ENCODE measurements around the gene RCAN2.

RCAN2 gene

GRCh38 chr6:46491628-46492547, 639 bp upstream of the RCAN2 start:
- no peak for DNase-seq (ENCODE audit: low read depth in 3 of 3)

DNA sequence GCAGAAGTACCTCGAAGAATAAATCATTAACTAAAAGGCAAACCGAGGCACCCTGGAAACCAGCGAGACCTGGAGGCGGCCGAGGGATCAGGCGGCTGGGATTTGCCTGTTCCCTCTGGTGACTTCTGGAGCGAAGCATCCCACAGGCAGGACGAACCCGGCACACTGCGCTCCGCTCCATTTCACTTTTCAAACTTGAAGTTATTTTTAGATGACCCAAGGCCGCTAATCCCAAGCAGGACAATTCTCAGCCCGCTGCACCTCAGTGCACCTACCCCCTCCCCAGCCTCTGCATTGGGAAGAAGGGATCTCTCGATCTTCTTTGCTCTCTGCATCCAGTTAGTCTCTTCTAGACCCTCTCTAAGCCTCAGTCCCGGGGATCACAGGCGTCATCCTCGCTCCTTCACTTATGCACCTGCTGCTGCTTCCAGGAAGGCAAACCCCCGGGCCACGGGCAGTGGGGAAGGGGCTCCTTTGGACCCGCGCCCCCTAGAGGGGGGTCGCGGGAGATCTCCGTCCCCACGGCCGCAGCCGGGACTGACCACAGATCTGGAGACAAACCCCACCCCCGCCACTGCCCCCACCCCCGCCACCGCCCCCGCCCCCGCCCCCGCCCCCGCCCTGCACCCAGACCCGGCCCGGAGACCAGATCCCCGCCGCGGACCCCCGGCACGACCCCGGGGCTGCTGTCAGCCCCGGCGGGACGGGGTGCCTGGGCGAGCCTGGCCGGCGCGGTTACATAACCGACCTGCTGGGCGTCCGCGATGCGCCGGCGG, 636 bp downstream of the RCAN2 start:
- no peak for DNase-seq (ENCODE audit: low read depth in 3 of 3)

DNA sequence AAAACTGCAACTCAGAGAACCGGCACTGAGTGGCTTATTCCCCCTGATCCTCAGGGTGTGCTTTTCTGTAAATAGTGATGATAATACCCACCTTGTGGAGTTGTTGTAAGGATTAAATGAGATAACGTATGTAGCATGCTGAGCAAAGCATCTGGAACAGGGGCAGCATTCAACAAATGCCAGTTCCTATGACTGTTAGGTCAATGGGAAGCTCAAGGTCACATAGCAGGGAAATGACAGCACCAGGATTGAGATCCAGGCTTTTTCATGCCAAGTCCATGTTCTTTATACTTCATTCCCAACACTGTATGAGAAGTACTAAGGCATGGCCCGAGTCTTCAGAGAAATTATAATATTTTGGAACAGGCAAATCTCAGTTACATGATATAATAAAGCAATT, 5.1 kb downstream of the RCAN2 start:
- no peak for DNase-seq (ENCODE audit: low read depth in 3 of 3)

DNA sequence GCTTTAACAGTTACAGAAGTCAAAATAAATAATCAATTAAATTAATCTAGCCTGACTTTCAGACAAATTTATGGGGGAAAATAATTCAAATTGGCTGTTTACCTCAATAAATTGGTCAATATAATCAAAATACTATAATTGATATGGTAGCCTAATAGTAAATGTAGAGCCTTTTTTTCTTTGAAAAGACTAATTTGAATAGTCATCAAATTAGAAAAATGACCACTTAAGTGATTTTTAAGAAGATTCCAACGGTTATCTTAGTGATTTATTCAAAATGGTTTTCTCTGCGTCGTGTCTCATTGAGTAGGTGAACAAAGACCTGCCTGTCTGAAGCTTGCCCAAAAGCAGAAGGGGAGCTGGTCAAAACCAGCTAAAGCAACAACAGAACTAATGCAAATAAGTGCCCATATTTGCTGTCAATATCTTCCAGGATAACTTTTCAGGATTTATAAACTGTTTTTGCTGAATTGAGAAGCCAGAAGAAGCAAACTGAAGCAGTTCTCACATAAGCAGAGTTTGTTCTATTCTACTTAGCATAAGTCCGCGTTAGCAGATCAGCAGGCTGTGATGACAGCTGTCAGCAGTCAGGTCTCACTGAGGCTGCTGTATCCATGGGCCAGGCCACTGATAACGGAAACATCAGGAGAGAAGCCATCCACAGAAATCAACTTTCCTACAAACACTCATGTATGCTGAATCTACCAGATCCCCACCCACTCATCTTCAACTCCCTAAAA, 7.0 kb downstream of the RCAN2 start:
- no peak for DNase-seq (ENCODE audit: low read depth in 3 of 3)

DNA sequence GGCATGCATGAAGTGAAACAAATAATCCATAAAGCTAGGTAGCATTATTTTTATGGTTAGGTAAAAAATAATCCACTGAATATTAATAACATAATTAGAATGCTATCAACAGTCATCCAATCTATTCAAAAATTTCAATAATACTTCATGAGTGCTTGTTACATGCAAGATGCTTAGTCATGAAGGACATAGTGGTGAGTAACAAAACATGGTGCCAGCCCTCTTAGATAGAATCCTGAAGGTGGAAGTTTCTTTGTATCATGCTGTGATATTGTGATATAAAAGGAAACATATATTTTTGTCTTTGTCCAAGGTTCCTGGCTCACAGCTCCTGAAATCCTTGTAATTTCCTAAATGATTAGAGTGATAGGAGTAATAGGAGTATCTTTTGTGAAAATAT, 14.9 kb downstream of the RCAN2 start:
- DNase-seq (ENCODE audit: low read depth in 3 of 3) = no peak

- no peak for DNase-seq (ENCODE audit: low read depth in 3 of 3)
These were observed 17.4 kb downstream of the RCAN2 start for GRCh38 chr6:46473881-46474280.

DNA sequence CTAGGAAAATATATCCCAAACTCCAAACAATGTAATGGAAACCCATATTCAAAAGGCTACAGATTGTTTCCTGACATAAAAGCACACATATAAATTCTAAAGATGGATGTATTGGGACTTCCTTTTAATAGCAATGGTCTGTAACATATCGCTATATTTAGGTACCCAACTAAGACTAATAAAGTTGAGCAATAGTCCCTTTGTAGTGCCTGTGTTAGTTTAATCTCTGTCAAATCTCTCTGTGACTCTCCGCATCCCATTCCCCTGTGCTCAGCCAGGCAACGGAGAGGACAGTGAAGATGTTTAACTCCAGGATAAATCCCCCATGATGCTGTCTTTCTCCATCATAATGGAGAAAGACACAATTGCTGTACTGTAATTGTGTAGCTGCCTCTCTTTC, 19.0 kb downstream of the RCAN2 start:
- no peak for DNase-seq (ENCODE audit: low read depth in 3 of 3)

DNA sequence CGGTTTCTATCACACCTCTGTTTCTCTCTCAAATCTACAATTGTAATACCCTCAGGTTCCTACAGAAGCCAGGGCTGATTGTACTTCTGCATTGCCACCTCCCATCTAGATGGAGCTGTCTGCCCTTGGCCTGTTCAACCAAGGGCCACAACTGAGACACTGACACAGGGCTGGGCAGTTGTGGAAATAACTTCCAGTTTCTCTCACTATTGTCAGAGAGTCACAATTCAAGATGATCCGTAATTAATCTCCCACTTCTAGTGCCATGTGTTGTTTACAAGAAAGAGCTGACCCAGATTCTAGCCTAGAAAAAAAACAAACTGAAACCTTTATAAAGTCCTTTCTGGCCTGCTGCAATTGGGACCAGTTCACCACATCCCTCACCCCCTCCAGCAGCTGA, 22.2 kb downstream of the RCAN2 start:
- DNase-seq (ENCODE audit: low read depth in 3 of 3) = no peak

- DNase-seq (ENCODE audit: low read depth in 3 of 3) = no peak
These were observed 22.7 kb downstream of the RCAN2 start for GRCh38 chr6:46468403-46469010.

DNA sequence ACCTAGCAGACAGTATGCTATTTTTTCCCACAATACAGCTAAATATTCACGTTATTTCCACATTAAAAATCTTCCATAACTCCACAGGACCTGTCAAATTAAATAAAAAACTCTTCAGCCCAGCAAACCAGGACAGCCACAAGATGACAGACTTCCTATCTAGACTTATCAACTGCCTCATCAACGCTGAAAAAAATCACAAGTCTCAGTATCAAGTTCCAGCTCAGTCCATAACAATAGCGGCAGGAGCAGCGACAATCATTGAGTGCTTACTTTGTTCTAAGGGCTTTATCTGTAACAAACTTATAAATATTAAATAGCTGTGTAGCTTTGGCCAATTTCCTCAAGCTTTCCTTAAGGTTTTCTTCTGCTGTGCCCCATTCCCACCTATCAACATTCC, 24.7 kb downstream of the RCAN2 start:
- no peak for DNase-seq (ENCODE audit: low read depth in 3 of 3)

DNA sequence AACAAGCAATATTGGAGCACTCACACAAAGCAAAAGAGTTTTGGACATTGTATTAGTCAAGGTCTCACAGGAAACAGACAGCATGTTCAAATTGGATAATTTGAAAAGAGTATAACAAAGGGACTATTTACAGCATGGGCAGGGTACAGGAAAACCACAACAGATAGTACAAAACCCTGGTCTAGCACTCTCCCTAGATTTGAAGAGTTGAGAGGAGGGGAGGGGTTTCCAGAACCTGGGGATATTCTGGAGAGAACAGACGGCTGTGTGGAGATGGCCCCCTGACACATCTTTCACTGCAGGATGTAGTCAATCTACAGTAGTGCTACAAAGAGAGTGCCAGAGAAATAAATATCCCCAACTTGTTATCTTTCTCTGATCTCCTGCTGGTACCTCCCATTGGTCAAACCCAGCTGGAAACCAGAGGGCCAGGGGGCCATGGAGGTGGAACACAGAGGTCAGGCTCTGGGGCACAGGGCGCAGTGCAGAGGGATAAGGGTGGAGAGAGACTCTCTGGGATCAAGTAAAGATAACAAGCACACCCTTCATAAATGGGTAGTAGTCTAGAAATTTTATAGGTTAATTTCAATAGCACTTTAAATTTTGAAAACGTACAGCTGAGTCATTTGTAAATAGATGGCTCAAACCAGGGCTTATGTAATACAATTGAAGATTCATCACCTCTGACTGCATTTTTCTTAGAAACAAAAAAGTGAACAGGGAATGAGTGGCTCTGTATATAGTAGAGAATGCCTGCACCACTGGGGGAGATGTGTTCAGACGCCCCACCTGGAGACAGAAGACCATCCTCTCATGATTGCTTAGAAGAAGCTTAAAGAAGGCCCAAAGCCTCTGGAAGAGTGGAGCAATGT, 25.7 kb downstream of the RCAN2 start:
- no peak for DNase-seq (ENCODE audit: low read depth in 3 of 3)

DNA sequence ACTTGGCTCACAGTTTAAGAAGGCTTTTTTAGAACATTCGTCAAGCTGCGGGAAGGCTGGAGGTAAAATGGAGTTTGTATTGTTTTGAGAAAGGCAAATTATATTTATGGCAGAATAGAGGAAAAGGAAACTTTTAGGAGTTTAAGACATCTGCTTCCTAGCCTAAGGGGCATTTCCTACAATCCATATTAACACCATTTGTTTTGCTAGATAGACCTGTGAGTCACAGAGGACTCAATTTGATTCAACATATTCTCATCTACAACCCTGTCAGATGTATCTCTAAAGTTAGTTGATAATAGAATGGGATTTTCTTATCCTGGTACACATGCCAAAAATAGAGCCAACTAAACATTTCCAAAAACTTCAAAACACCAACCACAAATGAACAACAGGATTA, 35.0 kb downstream of the RCAN2 start:
- no peak for DNase-seq (ENCODE audit: low read depth in 3 of 3)

GRCh38 chr6:46454691-46455090, 36.6 kb downstream of the RCAN2 start:
- DNase-seq (ENCODE audit: low read depth in 3 of 3) = no peak

- DNase-seq (ENCODE audit: low read depth in 3 of 3) = no peak
These were observed 37.4 kb downstream of the RCAN2 start for GRCh38 chr6:46453741-46454316.

DNA sequence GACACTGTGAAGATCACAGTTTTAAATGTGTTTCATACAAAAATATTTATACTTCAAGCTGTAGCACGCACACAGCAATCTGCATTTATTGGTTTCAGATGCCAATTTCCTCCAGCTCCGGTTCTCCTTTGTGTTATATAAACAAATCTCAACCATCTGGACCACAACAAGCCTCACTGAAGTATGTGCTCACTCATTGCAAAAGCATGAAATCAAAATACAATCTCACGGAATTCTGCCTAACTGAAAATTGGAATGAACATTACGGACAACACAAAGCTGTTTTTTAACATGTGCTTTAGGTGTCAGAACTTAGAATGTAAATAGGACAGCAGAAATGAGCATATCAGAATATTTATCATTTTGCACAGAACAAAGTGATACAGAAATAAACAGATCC, 38.0 kb downstream of the RCAN2 start:
- DNase-seq (ENCODE audit: low read depth in 3 of 3) = no peak

- DNase-seq (ENCODE audit: low read depth in 3 of 3) = no peak
These were observed 38.8 kb downstream of the RCAN2 start for GRCh38 chr6:46452312-46452917.

- no peak for DNase-seq (ENCODE audit: low read depth in 3 of 3)
These were observed 39.9 kb downstream of the RCAN2 start for GRCh38 chr6:46451343-46451742.

DNA sequence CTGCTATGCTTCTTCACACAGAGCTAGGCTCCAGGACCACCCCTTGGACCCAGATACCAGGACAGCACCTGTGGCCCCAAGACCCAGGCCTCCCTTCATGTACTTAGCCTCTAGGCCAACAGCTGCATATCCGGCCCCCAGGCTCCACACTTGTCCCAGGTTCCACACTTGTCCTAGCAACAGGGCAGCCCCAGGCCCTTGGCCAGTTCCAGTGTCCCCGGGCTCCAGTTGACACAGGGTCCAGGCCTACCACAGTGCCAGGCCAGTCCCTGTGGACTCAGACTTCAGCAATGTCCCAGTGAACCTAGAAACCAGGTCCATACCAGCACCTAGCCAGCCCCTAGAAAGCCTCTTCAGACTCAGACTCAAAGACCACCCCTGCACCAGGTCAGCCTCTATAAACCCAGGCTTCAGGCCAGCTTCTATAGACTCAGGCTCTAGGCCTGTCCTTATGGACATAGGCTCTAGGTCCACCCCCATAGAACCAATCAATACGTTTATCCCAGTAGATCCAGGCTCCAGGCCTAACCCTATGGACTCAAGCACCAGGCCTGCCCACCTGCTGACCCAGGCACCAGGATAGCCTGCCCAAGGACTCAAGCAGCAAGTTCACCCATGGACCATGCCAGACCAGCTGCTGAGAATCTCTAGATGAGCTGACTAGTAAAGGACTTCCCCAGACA, 46.3 kb downstream of the RCAN2 start:
- DNase-seq (ENCODE audit: low read depth in 3 of 3) = no peak

GRCh38 chr6:46443623-46444022, 47.6 kb downstream of the RCAN2 start:
- no peak for DNase-seq (ENCODE audit: low read depth in 3 of 3)

- DNase-seq (ENCODE audit: low read depth in 3 of 3) = no peak
These were observed 50.6 kb downstream of the RCAN2 start for GRCh38 chr6:46440641-46441040.
